Fibroblast of lung (primary cell): ENCODE measurements around the gene MRPL9. TPM values are rescaled to one million over a fixed set of nuclear protein-coding genes. Genes with fewer than 3 reads are reported as not detected.
"Not testable (repeated sequence)": the region's sequence is repeated elsewhere in the genome, so short reads cannot be mapped to it uniquely, and the experiment has no call there.

Experiments
- DNase-seq, 2 donors: peaks; one replicate each; pipeline versions ENCODE4 v3.0.0 to v3.0.0-alpha.2; 2010; ENCODE audit warnings: low read depth in 2 of 2
- H2AFZ ChIP-seq: 2 replicates; pipeline ENCODE4 v1.5.1; 2012; ENCODE audit warnings: low read length, control low read depth, inconsistent platforms
- H3K27ac ChIP-seq: 2 replicates; pipeline ENCODE4 v1.5.1; 2011; ENCODE audit warnings: low read length, control low read depth; ENCODE audit not compliant: insufficient read depth
- H3K27me3 ChIP-seq: 2 replicates; pipeline ENCODE4 v1.5.1; 2011; ENCODE audit warnings: mild to moderate bottlenecking, low read length; ENCODE audit not compliant: control insufficient read depth, insufficient read depth
- H3K36me3 ChIP-seq: 2 replicates; pipeline ENCODE4 v1.5.1; 2011; ENCODE audit warnings: low read length; ENCODE audit not compliant: control insufficient read depth, insufficient read depth
- H3K4me1 ChIP-seq: 2 replicates; pipeline ENCODE4 v1.5.1; 2011; ENCODE audit warnings: low read length; ENCODE audit not compliant: control insufficient read depth, insufficient read depth; ENCODE audit errors: extremely low read depth
- H3K4me2 ChIP-seq: 2 replicates; pipeline ENCODE4 v1.5.1; 2011; ENCODE audit warnings: low read length, control low read depth; ENCODE audit not compliant: insufficient read depth; ENCODE audit errors: extremely low read depth
- H3K4me3 ChIP-seq, 4 experiments: fragments of 200-600 bp in 1 of 4; sonication (generic) in 1 of 4; replicated peaks in 1 of 4; 2 replicates each; pipeline ENCODE4 v1.5.1; 2011 to 2016; ENCODE audit warnings: low read length in 4 of 4, low read depth in 3 of 4, mild to moderate bottlenecking in 3 of 4, control low read depth in 2 of 4, inconsistent platforms in 1 of 4, mixed read lengths in 1 of 4; ENCODE audit not compliant: insufficient read depth in 1 of 4; ENCODE audit errors: control extremely low read depth in 1 of 4
- H3K79me2 ChIP-seq: 2 replicates; pipeline ENCODE4 v1.5.1; 2012; ENCODE audit warnings: mild to moderate bottlenecking, low read length, inconsistent platforms; ENCODE audit not compliant: control insufficient read depth, insufficient read depth
- H3K9ac ChIP-seq: 2 replicates; pipeline ENCODE4 v1.5.1; 2011; ENCODE audit warnings: mild to moderate bottlenecking, low read length, control low read depth; ENCODE audit not compliant: insufficient read depth
- H3K9me3 ChIP-seq: 2 replicates; pipeline ENCODE4 v1.5.1; 2012; ENCODE audit warnings: low read depth, low read length; ENCODE audit not compliant: control insufficient read depth, insufficient read depth
- H4K20me1 ChIP-seq: 2 replicates; pipeline ENCODE4 v1.5.1; 2011; ENCODE audit warnings: low read length; ENCODE audit not compliant: control insufficient read depth, insufficient read depth; ENCODE audit errors: extremely low read depth
- EZH2 ChIP-seq: IDR thresholded peaks from 2 replicates; pipeline ENCODE4 v1.5.1; 2012; ENCODE audit warnings: low read length, control low read depth, mild to moderate bottlenecking; ENCODE audit errors: missing control alignments
- polyA plus RNA-seq, 2 donors: library from polyadenylated mRNA; depleted of rRNA in 1 of 2; stranded (reverse) in 1 of 2; unstranded in 1 of 2; fragments of >200 nt; gene quantifications; 2 replicates each; pipeline ENCODE4 v1.2.1, GENCODE V29; 2011 to 2012; ENCODE audit warnings: missing spikeins in 1 of 2
- total RNA-seq: library from RNA; depleted of rRNA; stranded (reverse); fragments of >200 nt; gene quantifications from 2 replicates; pipeline ENCODE4 v1.2.1, GENCODE V29; 2014
- TF ChIP-seq, protein P1 (sequence below), 2 donors: IDR thresholded peaks in 1 of 2; conservative IDR thresholded peaks in 1 of 2; 1 replicate in 1 of 2; 2 replicates in 1 of 2; pipeline ENCODE4 v1.5.1; 2011 to 2012; ENCODE audit warnings: low read length in 2 of 2, control low read depth in 1 of 2, inconsistent platforms in 1 of 2, low read depth in 1 of 2, mild to moderate bottlenecking in 1 of 2

Gene MRPL9
- total and polyA plus RNA-seq, 2 donors (not counting 1 experiment from before 2014, with no cell fraction given) = 58.3 to 86.5 TPM

DNA sequence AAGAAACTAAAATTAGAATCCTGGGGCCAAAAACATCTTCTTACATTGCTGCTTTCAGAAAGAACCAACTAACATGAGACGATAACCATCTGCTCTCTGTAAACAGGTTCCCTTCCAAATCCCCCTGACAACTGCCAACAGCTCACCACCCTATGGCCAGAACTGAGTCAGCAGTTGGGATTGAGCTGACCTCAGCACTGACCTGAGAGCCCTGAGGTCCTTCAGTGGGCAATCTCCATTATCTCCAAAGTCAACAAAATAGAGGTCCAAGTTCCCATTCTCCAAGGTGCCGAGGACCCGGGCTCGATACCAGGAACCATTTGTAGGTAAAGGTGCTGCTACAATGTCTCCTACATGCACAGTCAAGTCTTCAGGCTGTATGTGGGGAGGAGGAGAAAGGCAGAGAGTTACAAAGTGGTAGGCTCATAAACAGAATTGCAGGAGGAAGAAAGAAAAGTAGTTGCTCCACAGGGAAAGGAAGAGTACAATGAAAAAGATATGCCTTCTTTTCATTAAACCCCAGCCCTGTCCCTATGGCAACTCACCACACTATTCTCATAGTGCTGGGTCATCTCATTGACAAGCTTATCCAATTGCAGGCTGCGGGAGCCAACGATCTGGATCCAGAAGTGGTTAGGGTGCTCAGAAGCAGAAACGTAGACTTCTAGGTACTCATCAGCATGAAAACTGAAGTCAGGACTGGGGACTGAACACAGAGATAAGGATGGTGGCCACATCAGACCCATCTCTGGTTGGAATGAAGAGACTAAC is 12.8 kb upstream of the MRPL9 start:
- Histone ChIP-seq H3K9ac (no peak overlapping the region), H3K9me3 (no peaks in the 10 kb centered on the region), H3K27me3 (no peaks in the 10 kb centered on the region), H3K27ac (no peak overlapping the region), H3K79me2 (no peaks in the 10 kb centered on the region), H3K4me1 (no peaks in the 10 kb centered on the region), H3K4me3 (no peak overlapping the region), H2AFZ (no peak overlapping the region), H3K4me2 (no peak overlapping the region), H4K20me1 (no peaks in the 10 kb centered on the region), H3K36me3 (no peaks in the 10 kb centered on the region)
- TF ChIP-seq EZH2 = no peak
- TF ChIP-seq, protein P1, sequence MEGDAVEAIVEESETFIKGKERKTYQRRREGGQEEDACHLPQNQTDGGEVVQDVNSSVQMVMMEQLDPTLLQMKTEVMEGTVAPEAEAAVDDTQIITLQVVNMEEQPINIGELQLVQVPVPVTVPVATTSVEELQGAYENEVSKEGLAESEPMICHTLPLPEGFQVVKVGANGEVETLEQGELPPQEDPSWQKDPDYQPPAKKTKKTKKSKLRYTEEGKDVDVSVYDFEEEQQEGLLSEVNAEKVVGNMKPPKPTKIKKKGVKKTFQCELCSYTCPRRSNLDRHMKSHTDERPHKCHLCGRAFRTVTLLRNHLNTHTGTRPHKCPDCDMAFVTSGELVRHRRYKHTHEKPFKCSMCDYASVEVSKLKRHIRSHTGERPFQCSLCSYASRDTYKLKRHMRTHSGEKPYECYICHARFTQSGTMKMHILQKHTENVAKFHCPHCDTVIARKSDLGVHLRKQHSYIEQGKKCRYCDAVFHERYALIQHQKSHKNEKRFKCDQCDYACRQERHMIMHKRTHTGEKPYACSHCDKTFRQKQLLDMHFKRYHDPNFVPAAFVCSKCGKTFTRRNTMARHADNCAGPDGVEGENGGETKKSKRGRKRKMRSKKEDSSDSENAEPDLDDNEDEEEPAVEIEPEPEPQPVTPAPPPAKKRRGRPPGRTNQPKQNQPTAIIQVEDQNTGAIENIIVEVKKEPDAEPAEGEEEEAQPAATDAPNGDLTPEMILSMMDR (conservative IDR thresholded peaks at IDR 0.05 in 1 of 2, IDR thresholded peaks at IDR 0.05 in 1 of 2; ENCODE audit: low read depth in 1 of 2, low read length in 2 of 2) = no peak
- DNase-seq = no peak

DNA sequence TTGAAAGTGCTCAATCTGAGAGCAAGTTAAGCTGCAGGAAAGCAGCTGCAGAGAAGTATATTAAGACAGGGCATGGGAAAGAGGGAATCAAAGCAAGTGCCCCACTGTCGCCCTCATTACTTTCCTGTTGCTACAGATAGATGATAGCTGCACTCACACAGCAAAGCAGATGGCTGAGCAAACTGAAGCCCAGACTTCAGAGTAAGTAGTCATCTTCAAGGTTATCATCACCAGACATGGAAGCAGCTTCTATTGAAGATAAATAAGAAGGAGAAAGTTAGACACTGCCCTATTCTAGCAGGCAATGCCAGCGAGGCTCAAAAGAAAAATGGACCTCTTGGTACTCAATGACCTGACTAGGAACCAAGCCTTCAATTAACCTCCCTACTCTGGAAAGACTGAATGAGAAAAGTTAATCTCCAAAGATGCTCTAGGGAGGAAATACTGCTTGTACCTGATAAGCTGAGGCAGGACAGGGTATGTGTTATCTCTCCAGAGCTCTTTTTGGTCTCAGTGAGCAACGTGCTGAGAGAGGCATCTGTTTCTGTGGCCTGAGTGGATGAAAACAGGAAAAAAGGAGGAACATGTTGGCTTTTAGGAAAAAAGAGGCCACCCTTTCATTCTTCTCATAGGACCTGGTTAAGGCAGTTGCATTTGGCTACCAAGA is 11.1 kb upstream of the MRPL9 start:
- Histone ChIP-seq H3K4me1 (no peaks in the 10 kb centered on the region), H3K36me3 (no peaks in the 10 kb centered on the region), H3K27me3 (no peaks in the 10 kb centered on the region), H4K20me1 (no peaks in the 10 kb centered on the region), H3K27ac (no peak overlapping the region), H2AFZ (no peak overlapping the region), H3K9me3 (no peaks in the 10 kb centered on the region), H3K4me3 (no peak overlapping the region), H3K4me2 (no peak overlapping the region), H3K79me2 (no peaks in the 10 kb centered on the region), H3K9ac (no peak overlapping the region)
- no peak for TF ChIP-seq EZH2
- TF ChIP-seq, protein P1 (conservative IDR thresholded peaks at IDR 0.05 in 1 of 2, IDR thresholded peaks at IDR 0.05 in 1 of 2; ENCODE audit: low read depth in 1 of 2, low read length in 2 of 2) = no peak
- no peak for DNase-seq

DNA sequence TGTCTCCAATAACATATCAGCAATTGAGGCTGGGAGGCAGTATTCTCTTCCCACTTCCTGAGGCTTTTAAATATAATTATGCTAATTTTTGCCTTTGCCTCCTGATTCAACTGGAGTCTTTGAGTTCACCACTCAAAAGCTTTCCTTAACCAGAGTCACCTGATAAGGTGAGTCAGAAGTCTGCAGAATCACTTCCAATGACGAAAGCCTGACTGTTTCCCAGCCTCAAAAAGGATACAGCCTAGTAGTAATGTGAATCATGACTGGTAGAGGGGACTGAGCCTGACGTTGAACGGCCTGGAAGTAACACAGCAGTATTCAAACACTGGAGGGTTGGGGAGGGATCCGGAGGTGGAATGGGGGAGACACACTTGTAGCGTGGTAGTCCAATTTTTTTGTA is 10.4 kb upstream of the MRPL9 start:
- no peaks in the 10 kb centered on the region for H4K20me1 ChIP-seq
- H3K27me3 ChIP-seq = no peaks in the 10 kb centered on the region
- no peaks in the 10 kb centered on the region for H3K79me2 ChIP-seq
- peak in 1 of 2 donors; percentile 81 for DNase-seq
- no peak overlapping the region for H3K4me3 ChIP-seq
- H3K4me1 ChIP-seq = no peaks in the 10 kb centered on the region
- H3K36me3 ChIP-seq = no peaks in the 10 kb centered on the region
- H2AFZ ChIP-seq = no peak overlapping the region
- H3K27ac ChIP-seq = no peak overlapping the region
- no peak overlapping the region for H3K4me2 ChIP-seq
- no peak overlapping the region for H3K9ac ChIP-seq
- H3K9me3 ChIP-seq = no peaks in the 10 kb centered on the region
- TF ChIP-seq EZH2 = no peak
- TF ChIP-seq, protein P1 (conservative IDR thresholded peaks at IDR 0.05 in 1 of 2, IDR thresholded peaks at IDR 0.05 in 1 of 2; ENCODE audit: low read depth in 1 of 2, low read length in 2 of 2) = no peak

DNA sequence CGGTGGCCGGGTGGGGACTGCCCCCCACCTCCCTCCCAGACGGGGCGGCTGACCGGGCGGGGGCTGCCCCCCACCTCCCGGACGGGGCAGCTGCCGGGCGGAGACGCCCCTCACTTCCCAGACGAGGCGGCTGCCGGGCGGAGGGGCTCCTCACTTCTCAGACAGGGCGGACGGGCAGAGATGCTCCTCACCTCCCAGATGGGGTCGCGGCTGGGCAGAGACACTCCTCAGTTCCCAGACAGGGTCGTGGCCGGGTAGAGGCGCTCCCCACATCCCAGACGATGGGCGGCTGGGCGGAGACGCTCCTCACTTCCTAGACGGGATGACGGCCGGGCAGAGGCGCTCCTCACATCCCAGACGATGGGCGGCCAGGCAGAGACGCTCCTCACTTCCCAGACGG is 6.0 kb upstream of the MRPL9 start:
- H3K36me3 ChIP-seq, H3K27ac ChIP-seq, H3K9me3 ChIP-seq, H2AFZ ChIP-seq, H3K27me3 ChIP-seq, H3K79me2 ChIP-seq, H4K20me1 ChIP-seq, DNase-seq, H3K4me3 ChIP-seq, H3K4me2 ChIP-seq, H3K9ac ChIP-seq, H3K4me1 ChIP-seq: not testable (repeated sequence)
